AG04449 (cell line): ENCODE measurements around the gene CCDC186.

ENCODE experiments used
- CTCF ChIA-PET: fragments of 350-600 bp; formaldehyde crosslinking; extraction: SDS; loops from one replicate; lab custom pipeline; 2021; ENCODE audit warnings: antibody characterized with exemption; lab: Yijun Ruan, JAX
- POLR2A ChIA-PET: fragments of 400-600, 350-600 bp; formaldehyde crosslinking; extraction: SDS; loops from one replicate; lab custom pipeline; 2020; ENCODE audit warnings: antibody characterized with exemption, inconsistent platforms; lab: Yijun Ruan, JAX
- DNase-seq: peaks from one replicate; pipeline ENCODE4 v3.0.0-alpha.2; 2010; ENCODE audit warnings: low read depth, low spot score
- H3K4me3 ChIP-seq: 2 replicates; pipeline ENCODE4 v1.5.1; 2011; ENCODE audit warnings: low read depth, mild to moderate bottlenecking, control low read depth, low read length
- TF ChIP-seq, protein P1 (sequence below): IDR thresholded peaks from one replicate; pipeline ENCODE4 v1.5.1; 2011; ENCODE audit warnings: mild to moderate bottlenecking, moderate library complexity, low read length, control low read depth, inconsistent platforms; ENCODE audit not compliant: insufficient read depth; ENCODE audit errors: missing control alignments

The CCDC186 gene

DNA sequence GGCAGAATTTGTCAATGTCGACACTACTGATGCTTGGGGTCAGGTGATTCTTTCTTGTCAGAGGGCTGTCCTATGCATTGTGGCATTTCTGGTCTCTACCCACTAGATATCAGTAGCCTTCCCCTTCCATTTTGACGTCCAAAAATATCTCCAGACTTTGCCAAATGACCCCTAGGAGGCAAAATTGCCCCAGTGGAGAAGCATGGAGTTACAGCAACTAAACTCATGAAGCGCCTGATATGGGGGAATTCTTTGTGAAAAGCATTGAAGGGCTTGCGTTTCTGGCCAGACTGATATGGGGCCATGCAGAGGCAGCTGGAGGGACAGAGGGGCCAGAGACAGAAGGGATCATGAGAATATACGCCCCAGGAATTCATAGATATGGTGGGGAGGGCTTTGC, 86.7 kb downstream of the CCDC186 start:
- ChIA-PET CTCF (interaction anchor here (1.4 kb wide), 1 partner anchor 9 kb away, joined by 3 read pairs; no protein-coding TSS in a partner anchor), POLR2A (no interaction called here)
- no peak overlapping the region for H3K4me3 ChIP-seq
- TF ChIP-seq, protein P1, sequence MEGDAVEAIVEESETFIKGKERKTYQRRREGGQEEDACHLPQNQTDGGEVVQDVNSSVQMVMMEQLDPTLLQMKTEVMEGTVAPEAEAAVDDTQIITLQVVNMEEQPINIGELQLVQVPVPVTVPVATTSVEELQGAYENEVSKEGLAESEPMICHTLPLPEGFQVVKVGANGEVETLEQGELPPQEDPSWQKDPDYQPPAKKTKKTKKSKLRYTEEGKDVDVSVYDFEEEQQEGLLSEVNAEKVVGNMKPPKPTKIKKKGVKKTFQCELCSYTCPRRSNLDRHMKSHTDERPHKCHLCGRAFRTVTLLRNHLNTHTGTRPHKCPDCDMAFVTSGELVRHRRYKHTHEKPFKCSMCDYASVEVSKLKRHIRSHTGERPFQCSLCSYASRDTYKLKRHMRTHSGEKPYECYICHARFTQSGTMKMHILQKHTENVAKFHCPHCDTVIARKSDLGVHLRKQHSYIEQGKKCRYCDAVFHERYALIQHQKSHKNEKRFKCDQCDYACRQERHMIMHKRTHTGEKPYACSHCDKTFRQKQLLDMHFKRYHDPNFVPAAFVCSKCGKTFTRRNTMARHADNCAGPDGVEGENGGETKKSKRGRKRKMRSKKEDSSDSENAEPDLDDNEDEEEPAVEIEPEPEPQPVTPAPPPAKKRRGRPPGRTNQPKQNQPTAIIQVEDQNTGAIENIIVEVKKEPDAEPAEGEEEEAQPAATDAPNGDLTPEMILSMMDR: no peak
- no peak for DNase-seq

DNA sequence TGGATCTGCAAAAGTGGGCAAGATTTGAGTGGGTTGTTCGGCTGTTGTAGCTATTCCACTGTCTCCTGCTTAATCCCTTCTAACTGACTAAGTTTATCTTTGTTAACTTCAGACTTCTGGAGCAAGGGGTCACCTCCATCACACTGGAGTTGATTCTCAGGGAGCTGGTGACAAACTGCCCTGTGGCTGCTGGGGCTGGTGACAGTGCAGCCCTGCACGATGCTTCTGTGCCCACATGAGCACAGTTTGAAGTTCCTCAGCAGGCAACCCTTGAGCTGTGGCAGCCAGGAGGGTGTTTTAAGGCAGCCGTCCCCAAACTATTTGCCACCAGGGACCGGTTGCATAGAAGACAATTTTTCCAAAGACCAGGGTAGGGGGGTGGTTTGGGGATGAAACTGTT, 89.8 kb downstream of the CCDC186 start:
- TF ChIP-seq, protein P1: no peak
- ChIA-PET CTCF (no interaction called here), POLR2A (no interaction called here)
- H3K4me3 ChIP-seq: no peak overlapping the region
- no peak for DNase-seq

- no peak overlapping the region for H3K4me3 ChIP-seq
- TF ChIP-seq, protein P1: no peak
- ChIA-PET POLR2A (no interaction called here), CTCF (interaction anchor here (1.0 kb wide), 1 partner anchor 276 kb away, joined by 3 read pairs; no protein-coding TSS in a partner anchor)
- no peak for DNase-seq
These were observed 91.0 kb downstream of the CCDC186 start for GRCh38 chr10:114083040-114083439.

DNA sequence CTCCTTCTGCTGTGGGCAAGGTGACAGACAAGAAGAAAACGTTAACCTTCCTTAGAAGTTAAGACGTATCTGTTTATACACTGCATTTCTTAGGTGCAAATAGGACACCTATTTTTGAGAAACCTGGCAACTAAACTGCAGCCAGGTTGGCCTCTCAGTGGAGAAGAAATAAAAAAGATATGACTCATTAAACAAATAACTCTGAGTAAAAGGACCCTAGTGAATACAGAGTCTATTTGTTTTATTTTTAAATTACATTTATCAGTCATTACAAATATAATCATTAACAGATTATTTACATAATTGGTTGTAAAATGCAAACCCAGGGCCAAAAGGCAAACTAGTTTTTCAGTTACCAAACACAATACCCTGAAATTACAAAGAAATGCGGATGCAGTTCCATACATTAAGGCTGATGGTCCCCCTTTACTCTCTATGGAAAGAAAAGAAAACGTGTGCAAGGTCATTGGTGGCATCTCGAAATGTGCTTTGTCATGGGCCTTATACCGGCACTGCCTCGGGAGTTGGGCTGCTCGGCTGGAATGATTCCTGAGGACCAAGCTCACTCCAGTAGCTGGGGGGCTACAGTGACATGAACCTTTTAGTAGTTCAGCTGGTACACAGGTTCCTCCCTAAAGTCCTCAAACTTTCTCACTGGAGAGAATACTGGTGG, 92.0 kb downstream of the CCDC186 start:
- TF ChIP-seq, protein P1: no peak
- DNase-seq: no peak
- no peak overlapping the region for H3K4me3 ChIP-seq
- ChIA-PET CTCF (interaction anchor here (1.0 to 1.8 kb wide), 2 partner anchors 19 to 283 kb away, joined by 3 to 4 read pairs; no protein-coding TSS in a partner anchor), POLR2A (no interaction called here)

DNA sequence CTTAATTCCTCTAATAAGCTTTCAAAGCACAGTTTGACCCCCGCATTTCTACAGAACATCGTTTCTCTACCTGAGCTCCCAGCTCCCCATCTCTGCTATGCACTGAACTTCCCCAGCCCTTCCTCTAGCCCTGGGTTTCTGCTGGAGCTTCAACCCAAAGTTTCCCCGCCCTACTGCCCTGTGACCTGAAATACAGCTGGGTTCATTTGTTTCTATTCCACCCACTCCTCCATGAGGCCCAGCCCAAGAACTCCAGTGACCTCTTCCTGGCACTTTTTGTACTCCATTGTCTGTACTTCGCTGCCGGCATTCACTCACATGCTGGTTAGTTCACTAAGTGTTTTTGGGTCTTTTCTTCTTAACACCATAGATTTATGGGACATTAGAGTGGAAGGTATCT, 94.6 kb downstream of the CCDC186 start:
- POLR2A ChIA-PET: no interaction called here
- DNase-seq: no peak
- CTCF ChIA-PET: no interaction called here
- H3K4me3 ChIP-seq: no peak overlapping the region
- TF ChIP-seq, protein P1: no peak

- POLR2A ChIA-PET: no interaction called here
- no peak overlapping the region for H3K4me3 ChIP-seq
- TF ChIP-seq, protein P1: no peak
- CTCF ChIA-PET: no interaction called here
- no peak for DNase-seq
These were observed 95.7 kb downstream of the CCDC186 start for GRCh38 chr10:114078346-114078745.
